HFFc6 (cell line): ENCODE data around the gene MED16. TPM values are rescaled to one million over a fixed set of nuclear protein-coding genes. Genes with fewer than 3 reads are reported as not detected.

Experiments used
- DNase-seq: peaks from one replicate; pipeline ENCODE4 v3.0.0-alpha.2; 2018
- H3K27ac Mint-ChIP-seq: 2 replicates; pipeline ENCODE4 v1.8.0; 2020; ENCODE audit warnings: mild to moderate bottlenecking, mixed read lengths
- H3K27me3 Mint-ChIP-seq: 2 replicates; pipeline ENCODE4 v1.8.0; 2021; ENCODE audit warnings: mild to moderate bottlenecking, moderate library complexity, mixed read lengths; ENCODE audit not compliant: insufficient read depth
- H3K36me3 Mint-ChIP-seq: 2 replicates; pipeline ENCODE4 v1.8.0; 2021; ENCODE audit warnings: low read depth, mixed read lengths
- H3K4me1 Mint-ChIP-seq: 2 replicates; pipeline ENCODE4 v1.8.0; 2020; ENCODE audit warnings: low read depth, mixed read lengths
- H3K4me3 Mint-ChIP-seq: 2 replicates; pipeline ENCODE4 v1.8.0; 2020; ENCODE audit warnings: mild to moderate bottlenecking, moderate library complexity, mixed read lengths
- H3K9me3 Mint-ChIP-seq: 2 replicates; pipeline ENCODE4 v1.8.0; 2020; ENCODE audit warnings: mild to moderate bottlenecking, mixed read lengths
- CTCF ChIP-seq: fragments of 200-600 bp; sonication (generic); IDR thresholded peaks from 2 replicates; pipeline ENCODE4 v1.5.0; 2021; ENCODE audit warnings: antibody characterized with exemption, mild to moderate bottlenecking
- total RNA-seq, 6 experiments: library from RNA; stranded (reverse); fragmentation: NEBNext Ultra II Directional; extraction: Animal tissue kit (Norgen Biotek cat#: 25700); gene quantifications; 2 replicates in 1 of 6; 3 replicates in 5 of 6; pipeline ENCODE4 v1.2.3, GENCODE V29; 2021

MED16 gene
- total RNA-seq, 6 experiments from 2014 or later: 58.1 to 91.0 (median 70.9) TPM

DNA sequence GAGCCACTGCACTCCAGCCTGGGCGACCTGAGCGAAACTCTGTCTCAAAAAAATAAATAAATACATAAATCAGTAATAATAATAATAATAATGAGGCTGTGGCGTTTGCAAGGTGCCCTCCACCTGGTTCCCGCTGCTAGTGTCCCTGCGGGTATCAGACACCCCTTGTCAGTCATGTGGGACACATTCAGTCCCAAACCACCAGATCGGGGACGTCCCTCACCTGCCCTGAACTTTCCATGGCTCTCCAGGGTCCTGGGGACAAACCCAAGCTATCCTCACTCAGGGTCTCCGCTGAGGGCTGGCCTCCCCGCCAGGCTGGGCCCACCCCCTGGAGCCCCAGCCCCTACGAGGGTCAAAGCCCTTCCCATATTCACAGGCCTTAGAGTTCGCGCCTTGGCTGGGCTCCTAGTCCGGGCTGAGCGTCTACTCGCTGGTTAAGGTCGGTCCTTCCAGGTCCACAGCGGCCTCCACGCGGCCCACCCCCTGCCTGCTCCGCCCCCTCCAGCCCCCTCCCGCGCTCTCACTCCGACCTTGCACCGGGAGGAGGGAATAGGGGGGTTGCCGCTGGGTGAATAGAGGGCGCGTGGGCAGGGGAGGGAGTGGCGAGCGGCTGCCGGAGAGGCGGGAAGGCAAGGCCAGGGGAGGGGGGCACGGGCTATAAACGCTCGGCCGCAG is 23.8 kb upstream of the MED16 start:
- DNase-seq: no peak
- Mint-ChIP-seq H3K27me3 (peaks cover 13% of the 10 kb centered on the region), H3K9me3 (no peaks in the 10 kb centered on the region), H3K4me1 (peaks cover 7% of the 10 kb centered on the region; the same call in 1 of the 2 replicates), H3K36me3 (no peaks in the 10 kb centered on the region), H3K4me3 (no peak overlapping the region), H3K27ac (no peak overlapping the region)
- TF ChIP-seq CTCF: no peak

- no peak for DNase-seq
- Mint-ChIP-seq H3K27me3 (peaks cover 2% of the 10 kb centered on the region), H3K9me3 (no peaks in the 10 kb centered on the region), H3K36me3 (no peaks in the 10 kb centered on the region), H3K27ac (peak within 1 kb of the TSS; percentile 78), H3K4me1 (peaks cover 11% of the 10 kb centered on the region), H3K4me3 (peak within 1 kb of the TSS; percentile 83)
- TF ChIP-seq CTCF: no peak
Measured at GRCh38 chr19:913080-913748, 20.2 kb upstream of the MED16 start, which contains the start of gene R3HDM4. R3HDM4 (minus strand) TSS chr19:913219; CDS start chr19:913157, 62 bp downstream.

DNA sequence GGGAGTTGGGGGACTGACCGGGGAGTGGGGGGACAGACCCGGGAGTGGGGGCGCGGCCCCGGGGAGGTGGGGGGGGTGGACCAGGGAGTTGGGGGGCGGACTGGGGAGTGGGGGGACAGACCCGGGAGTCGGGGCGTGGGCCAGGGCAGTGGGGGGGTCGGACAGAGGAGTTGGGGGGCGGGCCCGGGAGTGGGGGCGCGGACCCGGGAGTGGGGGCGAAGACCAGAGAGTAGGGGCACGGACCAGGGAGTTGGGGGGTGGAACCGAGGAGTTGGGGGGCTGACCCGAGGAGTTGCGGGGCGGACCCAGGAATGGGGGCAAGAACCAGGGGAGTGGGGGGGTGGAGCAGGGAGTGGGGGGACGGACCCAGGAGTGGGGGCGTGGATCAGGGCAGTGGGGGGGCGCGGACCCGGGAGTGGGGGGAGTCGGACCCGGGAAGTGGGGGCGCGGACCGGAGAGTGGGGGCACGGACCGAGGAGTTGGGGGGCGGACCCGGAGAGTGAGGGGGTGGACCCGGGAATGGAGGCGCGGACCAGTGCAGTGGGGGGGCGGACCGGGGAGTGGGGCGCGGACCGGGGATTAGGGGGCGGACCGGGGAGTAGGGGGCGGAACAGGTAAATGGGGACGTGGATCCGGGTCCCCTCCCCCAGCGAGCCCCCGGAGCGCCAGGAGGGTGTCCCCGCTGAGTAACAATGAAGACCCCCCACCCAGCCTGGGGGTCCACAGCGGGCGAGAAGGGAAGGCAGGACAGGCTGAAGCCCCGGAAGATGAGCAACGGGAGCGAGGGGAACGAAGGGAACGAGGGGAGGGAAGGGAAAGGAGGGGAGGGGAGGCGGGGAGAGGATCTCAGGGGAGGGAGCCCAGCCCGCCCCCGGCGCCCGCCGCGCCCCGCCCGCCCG is 19.4 kb upstream of the MED16 start:
- Mint-ChIP-seq H3K4me1 (peaks cover 11% of the 10 kb centered on the region), H3K9me3 (no peaks in the 10 kb centered on the region), H3K4me3 (peak overlapping the region; percentile 78), H3K27ac (no peak overlapping the region), H3K27me3 (no peaks in the 10 kb centered on the region; the same call in 1 of the 2 replicates), H3K36me3 (no peaks in the 10 kb centered on the region)
- TF ChIP-seq CTCF: no peak
- DNase-seq: no peak

DNA sequence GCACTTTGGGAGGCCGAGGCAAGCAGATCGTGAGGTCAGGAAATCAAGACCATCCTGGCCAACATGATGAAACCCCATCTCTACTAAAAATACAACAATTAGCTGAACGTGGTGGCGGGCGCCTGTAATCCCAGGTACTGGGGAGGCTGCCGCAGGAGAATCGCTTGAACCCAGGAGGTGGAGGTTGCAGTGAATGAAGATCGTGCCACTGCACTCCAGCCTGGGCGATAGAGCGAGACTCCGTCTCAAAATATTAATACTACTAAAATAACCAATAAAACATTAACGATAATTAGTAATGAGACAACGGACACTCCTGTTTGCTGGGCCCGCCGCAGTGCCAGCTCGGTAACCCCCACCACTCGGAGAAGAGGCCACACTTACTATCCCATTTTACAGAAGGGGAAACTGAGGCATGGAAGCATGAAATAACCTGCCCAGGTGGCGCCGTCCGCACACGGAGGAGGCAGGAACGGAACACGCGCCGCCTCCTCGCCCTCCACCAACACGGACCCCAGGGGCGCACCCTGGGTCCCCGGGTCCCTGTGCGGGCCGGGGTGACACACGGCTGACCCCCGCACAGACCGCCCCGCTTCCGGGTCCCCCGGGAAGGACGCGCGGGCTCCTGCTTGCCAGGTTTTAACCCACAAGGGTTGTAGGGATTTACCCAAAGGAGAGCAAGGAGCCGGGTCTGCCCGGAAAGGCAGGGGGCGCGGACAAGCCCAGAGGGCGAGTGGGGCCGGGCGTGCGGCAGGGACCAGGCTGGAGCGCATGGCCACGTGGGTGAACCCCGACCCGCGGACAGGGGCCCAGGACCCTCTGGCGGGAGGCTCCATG is 18.4 kb upstream of the MED16 start:
- Mint-ChIP-seq H3K27me3 (no peaks in the 10 kb centered on the region; the same call in 1 of the 2 replicates), H3K27ac (0 out of 2 replicates have a peak overlapping the region, but pooled peaks have one; percentile 31), H3K36me3 (no peaks in the 10 kb centered on the region), H3K4me1 (peaks cover 11% of the 10 kb centered on the region), H3K4me3 (peak overlapping the region; percentile 71), H3K9me3 (no peaks in the 10 kb centered on the region)
- DNase-seq: no peak
- TF ChIP-seq CTCF: no peak
